ENCODE results near the gene ANGPTL3.

DNA sequence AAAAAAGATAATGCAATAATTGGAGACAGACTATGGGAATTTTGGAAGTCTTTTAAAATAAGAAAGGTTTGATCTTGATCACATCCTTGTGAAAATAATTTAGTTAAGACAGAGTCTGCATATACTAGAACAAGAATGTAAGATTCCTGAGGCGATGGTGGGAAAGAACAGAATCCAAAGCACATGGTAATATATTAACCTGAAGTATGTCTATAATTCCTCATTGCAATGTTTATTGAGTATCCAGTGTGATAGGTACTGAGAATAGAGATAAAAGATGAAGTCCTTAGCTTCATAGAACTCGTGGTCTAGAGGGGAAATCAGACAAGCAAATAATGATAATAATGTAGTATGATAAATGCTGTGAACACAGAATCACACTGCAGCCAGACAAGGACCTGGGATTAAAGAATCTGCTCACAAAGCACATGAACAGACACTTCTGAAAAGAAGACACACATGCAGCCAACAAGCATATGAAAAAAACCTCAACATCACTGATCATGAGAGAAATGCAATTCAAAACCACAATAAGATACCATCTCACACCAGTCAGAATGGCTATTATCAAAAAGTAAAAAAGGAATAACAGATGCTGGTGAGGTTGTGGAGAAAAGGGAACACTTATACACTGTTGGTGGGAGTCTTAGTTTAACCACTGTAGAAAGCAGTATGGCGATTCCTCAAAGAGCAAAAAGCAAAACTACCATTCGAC, 6.9 kb upstream of the ANGPTL3 start:
- TF ChIP-seq CTCF (IDR thresholded peaks at IDR 0.05; ENCODE audit: poor library complexity) (no peak), EZH2phosphoT487 (IDR thresholded peaks at IDR 0.05; ENCODE audit: low read depth, severe bottlenecking, unreplicated experiment) (no peak), EZH2 (IDR thresholded peaks at IDR 0.05; ENCODE audit: borderline replicate concordance) (no peak)

All from hepatocyte (in vitro differentiated cells).